Measurements from ENCODE around the gene SNTB2. TPM values are rescaled to one million over a fixed set of nuclear protein-coding genes. Genes with fewer than 3 reads are reported as not detected.

The SNTB2 gene
- total and polyA plus RNA-seq, 7 donors: 2.7 to 19.4 (median 12.6) TPM

GRCh38 chr16:69169051-69169450 is 17.9 kb upstream of the SNTB2 start:
- Histone ChIP-seq H3K4me3 (no peak overlapping the region), H3K27me3 (ENCODE audit: insufficient read depth in 3 of 3, low read length in 2 of 3) (no peaks in the 10 kb centered on the region), H3K9me3 (no peaks in the 10 kb centered on the region), H3K4me1 (peaks cover 4% of the 10 kb centered on the region), H3K27ac (no peak overlapping the region), H3K36me3 (ENCODE audit: insufficient read depth in 1 of 2, low read depth in 1 of 2) (peaks cover 17 to 68% of the 10 kb centered on the region in 2 donors)
- ATAC-seq: no peak
- 94 to 97% (median 96%) methylated on average over 4 of the region's 4 CpGs for WGBS, 3 donors
- intact Hi-C loops (cut with DNase I): no loop called here
- no peak for TF ChIP-seq CTCF (IDR thresholded peaks at IDR 0.05)
- DNase-seq: no peak

- H3K27me3 ChIP-seq (ENCODE audit: insufficient read depth in 3 of 3, low read length in 2 of 3): no peaks in the 10 kb centered on the region
- no peak for DNase-seq
- intact Hi-C loops (cut with DNase I): no loop called here
- H3K4me3 ChIP-seq: no peak overlapping the region
- ATAC-seq: no peak
- no peak for TF ChIP-seq CTCF (IDR thresholded peaks at IDR 0.05)
- no peaks in the 10 kb centered on the region for H3K9me3 ChIP-seq
- peaks cover 4% of the 10 kb centered on the region for H3K4me1 ChIP-seq
- 90 to 92% (median 91%) methylated on average over 6 of the region's 6 CpGs for WGBS, 3 donors
- peaks cover 17 to 60% of the 10 kb centered on the region in 2 donors for H3K36me3 ChIP-seq (ENCODE audit: insufficient read depth in 1 of 2, low read depth in 1 of 2)
- no peak overlapping the region for H3K27ac ChIP-seq
These were observed 17.2 kb upstream of the SNTB2 start for GRCh38 chr16:69169607-69170352.

- intact Hi-C loops (cut with DNase I): no loop called here
- TF ChIP-seq CTCF (IDR thresholded peaks at IDR 0.05): no peak
- peak overlapping the region; percentile 61 for H3K27ac ChIP-seq
- DNase-seq (no peak), ATAC-seq (no peak)
- peaks cover 4% of the 10 kb centered on the region for H3K4me1 ChIP-seq
- H3K4me3 ChIP-seq: no peak overlapping the region
- H3K27me3 ChIP-seq (ENCODE audit: insufficient read depth in 3 of 3, low read length in 2 of 3): no peaks in the 10 kb centered on the region
- peaks cover 6 to 43% of the 10 kb centered on the region in 2 donors for H3K36me3 ChIP-seq (ENCODE audit: insufficient read depth in 1 of 2, low read depth in 1 of 2)
- WGBS, 3 donors: 45 to 52% (median 51%) methylated on average over 6 of the region's 6 CpGs
- no peaks in the 10 kb centered on the region for H3K9me3 ChIP-seq
These were observed 15.5 kb upstream of the SNTB2 start for GRCh38 chr16:69171325-69172084.

GRCh38 chr16:69176033-69176800 is 10.7 kb upstream of the SNTB2 start:
- DNase-seq (no peak), ATAC-seq (no peak)
- intact Hi-C loops (cut with DNase I): no loop called here
- 87 to 92% (median 89%) methylated on average over 4 of the region's 4 CpGs for WGBS, 3 donors
- Histone ChIP-seq H3K27me3 (ENCODE audit: insufficient read depth in 3 of 3, low read length in 2 of 3) (no peaks in the 10 kb centered on the region), H3K27ac (no peak overlapping the region), H3K4me1 (peaks cover 17% of the 10 kb centered on the region), H3K4me3 (no peak overlapping the region), H3K36me3 (ENCODE audit: insufficient read depth in 1 of 2, low read depth in 1 of 2) (no peaks in the 10 kb centered on the region), H3K9me3 (no peaks in the 10 kb centered on the region)
- TF ChIP-seq CTCF (IDR thresholded peaks at IDR 0.05): no peak

All from psoas muscle (tissue), 8 donors.